Measurements from ENCODE around the gene ATL3. TPM values are rescaled to one million over a fixed set of nuclear protein-coding genes. Genes with fewer than 3 reads are reported as not detected.
"Not testable (repeated sequence)": the region's sequence is repeated elsewhere in the genome, so short reads cannot be mapped to it uniquely, and the experiment has no call there.

The ATL3 gene
- total and polyA plus RNA-seq, 9 donors: 12.7 to 38.8 (median 15.7) TPM

DNA sequence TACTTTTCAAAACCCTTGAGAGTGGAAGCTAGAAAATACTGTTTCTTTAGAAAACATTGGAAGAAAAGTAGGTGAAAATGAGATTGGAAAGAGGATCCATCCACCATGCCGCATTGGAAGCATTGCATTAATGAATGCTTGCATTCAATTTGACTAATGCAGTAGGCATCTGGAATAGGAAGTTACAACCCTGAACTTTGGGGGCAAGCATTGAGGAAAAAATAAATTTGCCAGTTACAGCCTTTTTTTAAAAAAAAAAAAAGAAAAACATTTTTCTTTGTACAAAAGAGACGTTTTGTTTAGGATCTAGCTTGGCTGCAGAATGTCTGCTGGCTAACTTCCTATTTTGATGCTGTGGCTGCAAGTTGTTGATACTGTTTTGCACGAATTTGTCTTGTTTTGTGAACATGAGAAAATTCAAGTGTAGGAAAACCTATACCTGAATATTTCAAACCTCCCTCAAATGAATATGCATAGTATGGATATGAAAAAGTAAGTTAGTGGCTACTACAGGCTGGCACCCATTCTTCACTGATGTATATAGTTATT, 38.2 kb upstream of the ATL3 start:
- 83% methylated on average over 1 of the region's 3 CpGs for WGBS (ENCODE audit: insufficient coverage)
- no peaks in the 10 kb centered on the region for H3K9me3 ChIP-seq (replicated peaks; ENCODE audit: control insufficient read depth, low read depth, low read length)
- no peak overlapping the region for H3K4me3 ChIP-seq (ENCODE audit: low read length)
- no peaks in the 10 kb centered on the region for H3K36me3 ChIP-seq (ENCODE audit: control insufficient read depth, insufficient read depth, low read length)
- no peak overlapping the region for H3K27ac ChIP-seq (ENCODE audit: low read length)
- DNase-seq: peak; percentile 14
- H3K27me3 ChIP-seq (ENCODE audit: control insufficient read depth, insufficient read depth, low read length): no peaks in the 10 kb centered on the region
- H3K4me1 ChIP-seq (ENCODE audit: control insufficient read depth, insufficient read depth, low read length): no peaks in the 10 kb centered on the region

GRCh38 chr11:63708764-63709163, 37.6 kb upstream of the ATL3 start:
- no peaks in the 10 kb centered on the region for H3K27me3 ChIP-seq (ENCODE audit: control insufficient read depth, insufficient read depth, low read length)
- WGBS (ENCODE audit: insufficient coverage): no CpG with 5 or more reads among the region's 1 CpG
- H3K36me3 ChIP-seq (ENCODE audit: control insufficient read depth, insufficient read depth, low read length): no peaks in the 10 kb centered on the region
- no peaks in the 10 kb centered on the region for H3K9me3 ChIP-seq (replicated peaks; ENCODE audit: control insufficient read depth, low read depth, low read length)
- H3K27ac ChIP-seq (ENCODE audit: low read length): no peak overlapping the region
- no peak for DNase-seq
- no peak overlapping the region for H3K4me3 ChIP-seq (ENCODE audit: low read length)
- H3K4me1 ChIP-seq (ENCODE audit: control insufficient read depth, insufficient read depth, low read length): no peaks in the 10 kb centered on the region

GRCh38 chr11:63705526-63705925, 34.4 kb upstream of the ATL3 start:
- DNase-seq: no peak
- no peak overlapping the region for H3K27ac ChIP-seq (ENCODE audit: low read length)
- H3K4me3 ChIP-seq (ENCODE audit: low read length): no peak overlapping the region
- no CpG with 5 or more reads among the region's 2 CpGs for WGBS (ENCODE audit: insufficient coverage)
- no peaks in the 10 kb centered on the region for H3K36me3 ChIP-seq (ENCODE audit: control insufficient read depth, insufficient read depth, low read length)
- no peaks in the 10 kb centered on the region for H3K27me3 ChIP-seq (ENCODE audit: control insufficient read depth, insufficient read depth, low read length)
- no peaks in the 10 kb centered on the region for H3K4me1 ChIP-seq (ENCODE audit: control insufficient read depth, insufficient read depth, low read length)
- no peaks in the 10 kb centered on the region for H3K9me3 ChIP-seq (replicated peaks; ENCODE audit: control insufficient read depth, low read depth, low read length)

GRCh38 chr11:63699896-63700295, 28.7 kb upstream of the ATL3 start:
- no peak for DNase-seq
- H3K9me3 ChIP-seq (replicated peaks; ENCODE audit: control insufficient read depth, low read depth, low read length): no peaks in the 10 kb centered on the region

DNA sequence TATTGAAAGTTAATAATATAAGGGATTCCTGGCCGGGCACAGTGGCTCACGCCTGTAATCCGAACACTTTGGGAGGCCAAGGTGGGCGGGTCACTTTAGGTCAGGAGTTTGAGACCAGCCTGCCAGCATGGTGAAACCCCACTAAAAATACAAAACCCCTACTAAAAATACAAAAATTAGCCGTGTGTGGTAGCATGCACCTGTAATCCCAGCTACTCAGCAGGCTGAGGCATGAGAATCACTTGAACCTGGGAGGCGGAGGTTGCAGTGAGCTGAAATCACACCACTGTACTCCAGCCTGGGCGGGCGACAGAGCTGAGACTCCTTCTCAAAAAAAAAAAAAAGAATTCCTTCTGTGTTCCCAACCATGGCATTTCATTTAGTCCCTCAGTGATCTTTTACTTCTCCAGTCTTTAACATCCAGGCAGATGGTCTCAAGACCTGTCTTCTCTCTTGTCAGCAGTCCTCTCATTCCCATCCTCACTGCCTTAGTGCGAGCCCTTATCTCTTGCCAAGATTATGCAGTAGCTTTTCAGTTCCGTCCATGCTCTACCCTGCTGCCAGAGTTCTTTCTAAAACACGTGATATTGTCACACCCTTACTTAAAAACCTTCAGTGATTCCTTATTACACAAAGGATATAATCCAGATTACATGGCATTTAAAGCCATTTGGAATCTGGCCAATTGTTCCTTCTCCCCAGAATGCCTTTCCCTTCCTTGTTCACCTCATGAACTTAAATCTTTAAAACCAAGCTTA, 28.0 kb upstream of the ATL3 start:
- no peak for DNase-seq
- H3K27me3 ChIP-seq (ENCODE audit: control insufficient read depth, insufficient read depth, low read length): no peaks in the 10 kb centered on the region
- no peaks in the 10 kb centered on the region for H3K9me3 ChIP-seq (replicated peaks; ENCODE audit: control insufficient read depth, low read depth, low read length)
- H3K36me3 ChIP-seq (ENCODE audit: control insufficient read depth, insufficient read depth, low read length): no peaks in the 10 kb centered on the region
- no peak overlapping the region for H3K27ac ChIP-seq (ENCODE audit: low read length)
- H3K4me1 ChIP-seq (ENCODE audit: control insufficient read depth, insufficient read depth, low read length): peaks cover 2% of the 10 kb centered on the region
- 65% methylated on average over 6 of the region's 11 CpGs for WGBS (ENCODE audit: insufficient coverage)
- H3K4me3 ChIP-seq (ENCODE audit: low read length): no peak overlapping the region

More at GRCh38 chr11:63699896-63700295, 28.7 kb upstream of the ATL3 start:
- no peaks in the 10 kb centered on the region for H3K27me3 ChIP-seq (ENCODE audit: control insufficient read depth, insufficient read depth, low read length)
- H3K36me3 ChIP-seq (ENCODE audit: control insufficient read depth, insufficient read depth, low read length): no peaks in the 10 kb centered on the region
- H3K4me3 ChIP-seq (ENCODE audit: low read length): no peak overlapping the region
- peaks cover 2% of the 10 kb centered on the region for H3K4me1 ChIP-seq (ENCODE audit: control insufficient read depth, insufficient read depth, low read length)
- WGBS (ENCODE audit: insufficient coverage): no CpG with 5 or more reads among the region's 1 CpG
- no peak overlapping the region for H3K27ac ChIP-seq (ENCODE audit: low read length)

- H3K4me1 ChIP-seq (ENCODE audit: control insufficient read depth, insufficient read depth, low read length): peaks cover 2% of the 10 kb centered on the region
- 71% methylated on average over 3 of the region's 7 CpGs for WGBS (ENCODE audit: insufficient coverage)
These were observed 23.4 kb upstream of the ATL3 start for GRCh38 chr11:63694596-63694995.

DNA sequence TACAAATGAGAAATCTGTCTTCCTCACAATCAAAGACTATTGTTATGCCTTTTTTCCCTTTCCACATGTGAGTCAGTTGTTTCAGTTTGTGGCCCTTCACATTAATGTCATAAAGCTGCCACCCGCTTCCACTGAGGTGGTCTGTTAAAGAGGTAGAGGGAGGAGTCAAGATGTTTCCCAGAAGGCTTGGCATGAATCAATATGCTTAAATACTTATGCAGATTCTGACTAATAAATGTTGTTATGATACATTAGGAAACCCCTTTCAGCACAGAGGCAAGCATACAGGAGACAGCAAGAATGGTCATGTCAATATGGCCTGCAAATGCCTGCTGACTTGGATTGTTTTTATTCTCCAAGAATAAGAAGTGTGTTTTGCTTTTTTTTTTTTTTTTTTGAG, 16.7 kb upstream of the ATL3 start:
- Histone ChIP-seq H3K27ac (ENCODE audit: low read length) (no peak overlapping the region), H3K4me3 (ENCODE audit: low read length) (no peak overlapping the region), H3K9me3 (replicated peaks; ENCODE audit: control insufficient read depth, low read depth, low read length) (no peaks in the 10 kb centered on the region), H3K4me1 (ENCODE audit: control insufficient read depth, insufficient read depth, low read length) (no peaks in the 10 kb centered on the region), H3K27me3 (ENCODE audit: control insufficient read depth, insufficient read depth, low read length) (no peaks in the 10 kb centered on the region), H3K36me3 (ENCODE audit: control insufficient read depth, insufficient read depth, low read length) (no peaks in the 10 kb centered on the region)
- no CpG with 5 or more reads among the region's 1 CpG for WGBS (ENCODE audit: insufficient coverage)
- no peak for DNase-seq

More at GRCh38 chr11:63694596-63694995, 23.4 kb upstream of the ATL3 start:
- H3K27me3 ChIP-seq (ENCODE audit: control insufficient read depth, insufficient read depth, low read length): no peaks in the 10 kb centered on the region
- no peaks in the 10 kb centered on the region for H3K36me3 ChIP-seq (ENCODE audit: control insufficient read depth, insufficient read depth, low read length)
- DNase-seq: no peak
- H3K27ac ChIP-seq (ENCODE audit: low read length): no peak overlapping the region
- H3K9me3 ChIP-seq (replicated peaks; ENCODE audit: control insufficient read depth, low read depth, low read length): no peaks in the 10 kb centered on the region
- H3K4me3 ChIP-seq (ENCODE audit: low read length): no peak overlapping the region

- no peak for DNase-seq
- Histone ChIP-seq H3K27me3 (ENCODE audit: control insufficient read depth, insufficient read depth, low read length) (no peaks in the 10 kb centered on the region), H3K36me3 (ENCODE audit: control insufficient read depth, insufficient read depth, low read length) (no peaks in the 10 kb centered on the region), H3K4me3 (ENCODE audit: low read length) (no peak overlapping the region), H3K4me1 (ENCODE audit: control insufficient read depth, insufficient read depth, low read length) (peaks cover 6% of the 10 kb centered on the region), H3K9me3 (replicated peaks; ENCODE audit: control insufficient read depth, low read depth, low read length) (no peaks in the 10 kb centered on the region), H3K27ac (ENCODE audit: low read length) (no peak overlapping the region)
- 33% methylated on average over 1 of the region's 2 CpGs for WGBS (ENCODE audit: insufficient coverage)
These were observed 15.8 kb upstream of the ATL3 start for GRCh38 chr11:63686926-63687325.

GRCh38 chr11:63685158-63685721, 14.1 kb upstream of the ATL3 start:
- not testable (repeated sequence) for H3K9me3 ChIP-seq (replicated peaks; ENCODE audit: control insufficient read depth, low read depth, low read length); H3K27me3 ChIP-seq (ENCODE audit: control insufficient read depth, insufficient read depth, low read length); DNase-seq; H3K27ac ChIP-seq (ENCODE audit: low read length); H3K4me3 ChIP-seq (ENCODE audit: low read length); H3K4me1 ChIP-seq (ENCODE audit: control insufficient read depth, insufficient read depth, low read length); H3K36me3 ChIP-seq (ENCODE audit: control insufficient read depth, insufficient read depth, low read length)
- WGBS (ENCODE audit: insufficient coverage): 100% methylated on average over 1 of the region's 7 CpGs

- H3K36me3 ChIP-seq (ENCODE audit: control insufficient read depth, insufficient read depth, low read length): no peaks in the 10 kb centered on the region
- peak; percentile 61 for DNase-seq
- peaks cover 10% of the 10 kb centered on the region for H3K4me1 ChIP-seq (ENCODE audit: control insufficient read depth, insufficient read depth, low read length)
- H3K9me3 ChIP-seq (replicated peaks; ENCODE audit: control insufficient read depth, low read depth, low read length): no peaks in the 10 kb centered on the region
- H3K27ac ChIP-seq (ENCODE audit: low read length): no peak overlapping the region
- H3K4me3 ChIP-seq (ENCODE audit: low read length): peak overlapping the region; percentile 97
- WGBS (ENCODE audit: insufficient coverage): 0% methylated on average over 1 of the region's 8 CpGs
- no peaks in the 10 kb centered on the region for H3K27me3 ChIP-seq (ENCODE audit: control insufficient read depth, insufficient read depth, low read length)
These were observed 12.2 kb upstream of the ATL3 start for GRCh38 chr11:63683133-63683991.

All from muscle of leg (tissue), 11 donors.